Astrocyte (in vitro differentiated cells and primary cell): ENCODE results near the gene CENPF.

ENCODE experiments used
- CTCF ChIP-seq: IDR thresholded peaks from 2 replicates; pipeline ENCODE4 v1.5.1; 2011; ENCODE audit warnings: low read depth, mild to moderate bottlenecking, inconsistent platforms, low read length, moderate library complexity; ENCODE audit not compliant: insufficient read depth
- EZH2 ChIP-seq: IDR thresholded peaks from 2 replicates; pipeline ENCODE4 v1.6.1; 2012; ENCODE audit warnings: mild to moderate bottlenecking, low read length, inconsistent platforms; ENCODE audit not compliant: insufficient read depth

GRCh38 chr1:214637125-214637524, 34.1 kb downstream of the CENPF start:
- TF ChIP-seq CTCF (no peak), EZH2 (no peak)
